Suprapubic skin (tissue), 3 donors: ENCODE results near the gene HILPDA.

Experiments used
- POLR2AphosphoS5 ChIP-seq, 3 donors: sonication (generic); formaldehyde crosslinking; IDR thresholded peaks; one replicate each; pipeline ENCODE4 v1.6.1; 2017; ENCODE audit warnings: antibody characterized with exemption in 3 of 3
- TF ChIP-seq, protein P1 (sequence below), 2 donors: fragments of 200-600 bp in 1 of 2; fragments of 450-650 bp in 1 of 2; sonication (generic) in 1 of 2; IDR thresholded peaks; one replicate each; pipeline ENCODE4 v1.5.1; 2016 to 2019; ENCODE audit warnings: antibody characterized with exemption in 2 of 2, mild to moderate bottlenecking in 1 of 2, moderate library complexity in 1 of 2

DNA sequence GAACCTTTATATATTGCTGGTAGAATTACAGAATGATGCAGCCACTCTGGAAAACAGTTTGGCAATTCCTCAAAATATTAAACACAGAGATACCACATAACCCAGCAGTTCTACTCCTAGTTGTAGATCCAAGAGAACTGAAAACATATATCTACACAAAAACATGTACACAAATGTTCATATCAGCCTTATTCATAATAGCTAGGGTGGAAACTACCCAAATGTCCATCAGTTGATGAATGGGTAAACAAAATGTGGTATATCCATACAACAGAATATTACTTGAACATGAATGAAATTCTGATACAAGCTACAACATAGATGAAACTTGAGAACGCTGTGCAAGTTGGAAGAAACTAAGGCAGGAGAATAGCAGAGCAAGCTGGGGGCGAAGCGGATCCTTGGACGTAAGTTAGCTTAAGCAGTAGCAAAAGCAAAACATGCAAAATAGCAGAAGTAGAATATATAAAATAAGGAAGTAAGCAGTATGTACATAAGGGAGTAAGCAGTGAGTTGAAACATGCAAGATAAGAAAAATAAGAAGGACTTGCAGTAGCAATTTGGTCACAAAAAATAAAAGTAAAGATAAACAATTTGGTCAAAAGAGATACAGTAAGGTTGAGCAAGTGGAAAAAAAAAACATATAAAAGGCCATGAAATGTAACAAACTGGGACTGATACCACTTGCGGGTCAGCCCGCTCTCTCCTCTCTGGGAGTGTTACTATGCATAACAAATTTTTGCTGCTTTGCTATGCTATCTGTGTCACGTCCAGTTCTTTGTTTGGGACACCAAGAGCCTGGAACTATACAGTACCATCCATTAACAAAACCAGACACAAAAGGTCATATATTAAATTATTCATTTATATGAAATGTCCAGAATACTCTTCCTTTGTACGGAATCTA, 18.0 kb upstream of the HILPDA start:
- TF ChIP-seq, protein P1, sequence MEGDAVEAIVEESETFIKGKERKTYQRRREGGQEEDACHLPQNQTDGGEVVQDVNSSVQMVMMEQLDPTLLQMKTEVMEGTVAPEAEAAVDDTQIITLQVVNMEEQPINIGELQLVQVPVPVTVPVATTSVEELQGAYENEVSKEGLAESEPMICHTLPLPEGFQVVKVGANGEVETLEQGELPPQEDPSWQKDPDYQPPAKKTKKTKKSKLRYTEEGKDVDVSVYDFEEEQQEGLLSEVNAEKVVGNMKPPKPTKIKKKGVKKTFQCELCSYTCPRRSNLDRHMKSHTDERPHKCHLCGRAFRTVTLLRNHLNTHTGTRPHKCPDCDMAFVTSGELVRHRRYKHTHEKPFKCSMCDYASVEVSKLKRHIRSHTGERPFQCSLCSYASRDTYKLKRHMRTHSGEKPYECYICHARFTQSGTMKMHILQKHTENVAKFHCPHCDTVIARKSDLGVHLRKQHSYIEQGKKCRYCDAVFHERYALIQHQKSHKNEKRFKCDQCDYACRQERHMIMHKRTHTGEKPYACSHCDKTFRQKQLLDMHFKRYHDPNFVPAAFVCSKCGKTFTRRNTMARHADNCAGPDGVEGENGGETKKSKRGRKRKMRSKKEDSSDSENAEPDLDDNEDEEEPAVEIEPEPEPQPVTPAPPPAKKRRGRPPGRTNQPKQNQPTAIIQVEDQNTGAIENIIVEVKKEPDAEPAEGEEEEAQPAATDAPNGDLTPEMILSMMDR (IDR thresholded peaks at IDR 0.05), result no peak
- TF ChIP-seq POLR2AphosphoS5 (IDR thresholded peaks at IDR 0.05), result no peak
